ENCODE data around the gene TEX22. TPM values are rescaled to one million over a fixed set of nuclear protein-coding genes. Genes with fewer than 3 reads are reported as not detected.

Gene TEX22
- total and polyA plus RNA-seq, 7 donors: 0.10 to 0.75 (median 0.34) TPM; not detected in 2

DNA sequence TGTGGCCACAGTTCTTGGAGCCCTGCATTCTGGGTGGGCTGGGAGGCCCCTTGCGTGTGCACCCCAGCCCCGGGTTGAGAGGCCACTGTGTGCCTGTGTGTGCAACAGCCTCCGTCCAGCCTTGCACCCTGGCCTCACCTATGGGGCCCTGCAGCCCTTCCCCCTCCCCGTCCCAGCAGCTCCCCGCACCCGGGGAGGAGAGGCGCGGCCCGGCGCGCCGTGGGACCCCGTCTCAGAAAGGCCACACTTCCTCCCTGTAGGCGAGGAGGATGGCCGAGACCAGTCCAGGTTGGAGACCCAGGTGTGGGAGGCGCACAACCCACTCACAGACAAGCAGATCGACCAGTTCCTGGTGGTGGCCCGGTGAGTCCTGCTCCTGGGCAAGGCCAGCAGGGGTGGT is 59.7 kb downstream of the TEX22 start:
- H3K36me3 ChIP-seq (ENCODE audit: insufficient read depth in 1 of 2, low read depth in 1 of 2): peaks cover 6 to 80% of the 10 kb centered on the region in 2 donors
- intact Hi-C loops (cut with DNase I): no loop called here
- ATAC-seq: no peak
- H3K9me3 ChIP-seq: no peaks in the 10 kb centered on the region
- H3K27me3 ChIP-seq (ENCODE audit: insufficient read depth in 3 of 3, low read length in 2 of 3): no peaks in the 10 kb centered on the region
- TF ChIP-seq, protein P1, sequence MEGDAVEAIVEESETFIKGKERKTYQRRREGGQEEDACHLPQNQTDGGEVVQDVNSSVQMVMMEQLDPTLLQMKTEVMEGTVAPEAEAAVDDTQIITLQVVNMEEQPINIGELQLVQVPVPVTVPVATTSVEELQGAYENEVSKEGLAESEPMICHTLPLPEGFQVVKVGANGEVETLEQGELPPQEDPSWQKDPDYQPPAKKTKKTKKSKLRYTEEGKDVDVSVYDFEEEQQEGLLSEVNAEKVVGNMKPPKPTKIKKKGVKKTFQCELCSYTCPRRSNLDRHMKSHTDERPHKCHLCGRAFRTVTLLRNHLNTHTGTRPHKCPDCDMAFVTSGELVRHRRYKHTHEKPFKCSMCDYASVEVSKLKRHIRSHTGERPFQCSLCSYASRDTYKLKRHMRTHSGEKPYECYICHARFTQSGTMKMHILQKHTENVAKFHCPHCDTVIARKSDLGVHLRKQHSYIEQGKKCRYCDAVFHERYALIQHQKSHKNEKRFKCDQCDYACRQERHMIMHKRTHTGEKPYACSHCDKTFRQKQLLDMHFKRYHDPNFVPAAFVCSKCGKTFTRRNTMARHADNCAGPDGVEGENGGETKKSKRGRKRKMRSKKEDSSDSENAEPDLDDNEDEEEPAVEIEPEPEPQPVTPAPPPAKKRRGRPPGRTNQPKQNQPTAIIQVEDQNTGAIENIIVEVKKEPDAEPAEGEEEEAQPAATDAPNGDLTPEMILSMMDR (IDR thresholded peaks at IDR 0.05): no peak
- H3K4me3 ChIP-seq: no peak overlapping the region
- WGBS, 3 donors: 86 to 96% (median 89%) methylated on average over 16 to 18 of the region's 18 CpGs
- no peak for DNase-seq
- H3K27ac ChIP-seq: no peak overlapping the region
- H3K4me1 ChIP-seq: no peaks in the 10 kb centered on the region

DNA sequence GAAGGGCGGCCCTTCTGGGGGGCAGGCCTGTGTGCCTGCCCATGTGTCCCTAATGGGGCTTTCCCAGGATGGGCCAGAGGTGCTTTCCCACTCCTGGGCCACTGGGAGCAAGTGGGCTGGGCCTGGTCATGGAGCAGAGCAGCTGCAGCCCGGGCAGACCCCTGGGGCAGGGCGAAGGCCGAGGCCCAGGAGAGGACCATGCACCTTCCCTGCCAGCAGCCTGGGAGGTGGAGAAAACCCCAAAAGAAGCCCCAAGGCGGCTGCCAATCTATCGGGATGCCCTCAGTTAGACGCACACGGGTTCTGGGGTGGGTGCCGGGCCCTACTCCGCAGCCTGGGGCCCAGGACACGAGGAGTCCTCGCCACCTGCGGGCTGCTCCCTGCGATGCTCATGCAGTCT is 60.2 kb downstream of the TEX22 start:
- Histone ChIP-seq H3K27me3 (ENCODE audit: insufficient read depth in 3 of 3, low read length in 2 of 3) (no peaks in the 10 kb centered on the region), H3K27ac (no peak overlapping the region), H3K36me3 (ENCODE audit: insufficient read depth in 1 of 2, low read depth in 1 of 2) (peaks cover 10 to 80% of the 10 kb centered on the region in 2 donors), H3K4me3 (no peak overlapping the region), H3K9me3 (no peaks in the 10 kb centered on the region), H3K4me1 (no peaks in the 10 kb centered on the region)
- ATAC-seq: no peak
- TF ChIP-seq, protein P1 (IDR thresholded peaks at IDR 0.05): no peak
- intact Hi-C loops (cut with DNase I): no loop called here
- 82 to 84% (median 84%) methylated on average over 13 to 14 of the region's 14 CpGs for WGBS, 3 donors
- DNase-seq: no peak

DNA sequence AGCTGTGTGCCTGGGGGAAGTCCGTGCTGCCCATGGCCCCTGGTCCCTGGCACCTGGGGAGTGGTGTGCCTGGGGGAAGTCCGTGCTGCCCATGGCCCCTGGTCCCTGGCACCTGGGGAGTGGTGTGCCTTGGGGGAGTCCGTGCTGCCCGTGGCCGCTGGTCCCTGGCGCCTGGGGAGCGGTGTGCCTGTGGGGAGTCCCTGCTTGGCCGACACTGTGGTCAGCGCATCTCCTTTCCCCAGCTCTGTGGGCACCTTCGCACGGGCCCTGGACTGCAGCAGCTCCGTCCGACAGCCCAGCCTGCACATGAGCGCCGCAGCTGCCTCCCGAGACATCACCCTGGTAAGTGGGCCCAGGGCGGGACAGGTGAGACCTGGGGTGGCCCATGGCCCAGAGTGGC is 61.8 kb downstream of the TEX22 start:
- Histone ChIP-seq H3K4me1 (peaks cover under 1% of the 10 kb centered on the region), H3K9me3 (no peaks in the 10 kb centered on the region), H3K4me3 (no peak overlapping the region), H3K36me3 (ENCODE audit: insufficient read depth in 1 of 2, low read depth in 1 of 2) (peaks cover 11 to 80% of the 10 kb centered on the region in 2 donors), H3K27me3 (ENCODE audit: insufficient read depth in 3 of 3, low read length in 2 of 3) (no peaks in the 10 kb centered on the region), H3K27ac (no peak overlapping the region)
- DNase-seq (no peak), ATAC-seq (no peak)
- TF ChIP-seq, protein P1 (IDR thresholded peaks at IDR 0.05): no peak
- intact Hi-C loops (cut with DNase I): no loop called here
- WGBS, 3 donors: 92 to 96% (median 96%) methylated on average over 13 to 17 of the region's 17 CpGs

DNA sequence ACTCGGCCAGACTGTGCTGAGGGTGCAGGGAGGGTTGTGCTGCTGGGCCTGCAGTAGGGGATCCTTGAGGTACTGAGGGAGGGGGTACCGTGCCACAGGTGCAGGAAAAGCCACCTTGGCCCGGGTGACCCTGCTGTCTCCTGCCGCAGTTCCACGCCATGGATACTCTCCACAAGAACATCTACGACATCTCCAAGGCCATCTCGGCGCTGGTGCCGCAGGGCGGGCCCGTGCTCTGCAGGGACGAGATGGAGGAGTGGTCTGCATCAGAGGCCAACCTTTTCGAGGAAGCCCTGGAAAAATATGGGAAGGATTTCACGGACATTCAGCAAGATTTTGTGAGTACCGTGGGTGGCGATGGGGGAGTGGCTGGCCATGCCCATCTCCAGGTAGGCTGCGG is 62.3 kb downstream of the TEX22 start:
- Histone ChIP-seq H3K4me3 (no peak overlapping the region), H3K4me1 (peaks cover 6% of the 10 kb centered on the region), H3K36me3 (ENCODE audit: insufficient read depth in 1 of 2, low read depth in 1 of 2) (peaks cover 11 to 76% of the 10 kb centered on the region in 2 donors), H3K27ac (no peak overlapping the region), H3K9me3 (no peaks in the 10 kb centered on the region), H3K27me3 (ENCODE audit: insufficient read depth in 3 of 3, low read length in 2 of 3) (no peaks in the 10 kb centered on the region)
- WGBS, 3 donors: 91 to 94% (median 92%) methylated on average over 17 of the region's 17 CpGs
- ATAC-seq: no peak
- intact Hi-C loops (cut with DNase I): no loop called here
- no peak for DNase-seq
- TF ChIP-seq, protein P1 (IDR thresholded peaks at IDR 0.05): no peak

DNA sequence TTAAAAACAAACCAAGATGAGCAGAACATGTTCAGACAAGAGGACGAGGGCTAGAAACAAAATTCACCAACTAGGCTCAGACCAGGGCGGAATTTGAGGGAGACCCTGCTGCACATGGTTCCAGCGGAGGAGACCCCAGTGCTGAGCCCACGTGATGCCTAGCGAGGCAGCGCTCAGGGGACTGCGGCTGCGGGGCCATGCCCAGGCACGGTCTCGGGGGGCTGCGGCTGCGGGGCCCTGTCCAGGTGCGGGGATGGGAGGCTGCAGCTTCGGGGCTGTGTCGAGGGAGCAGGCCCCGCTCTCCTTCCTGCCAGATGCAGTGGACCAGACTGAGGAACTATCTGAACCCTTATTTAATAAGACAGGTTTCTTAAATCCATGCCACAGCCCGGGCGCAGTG is 63.6 kb downstream of the TEX22 start:
- Histone ChIP-seq H3K27me3 (ENCODE audit: insufficient read depth in 3 of 3, low read length in 2 of 3) (no peaks in the 10 kb centered on the region), H3K4me1 (peaks cover 11% of the 10 kb centered on the region), H3K27ac (no peak overlapping the region), H3K4me3 (no peak overlapping the region), H3K9me3 (no peaks in the 10 kb centered on the region), H3K36me3 (ENCODE audit: insufficient read depth in 1 of 2, low read depth in 1 of 2) (peaks cover 8 to 70% of the 10 kb centered on the region in 2 donors)
- ATAC-seq (no peak), DNase-seq (no peak)
- TF ChIP-seq, protein P1 (IDR thresholded peaks at IDR 0.05): no peak
- WGBS, 3 donors: 92 to 96% (median 96%) methylated on average over 17 to 18 of the region's 18 CpGs
- intact Hi-C loops (cut with DNase I): no loop called here

Data from psoas muscle (tissue), 8 donors.